MV-4-11 (cell line): ENCODE results near the gene PIK3AP1.
A peak's percentile ranks its signal among the peaks of the same experiment; 100 is the strongest.

Experiments
- DNase-seq: peaks from one replicate; lab custom pipeline; 2025; lab: John Stamatoyannopoulos, UW

The PIK3AP1 gene

DNA sequence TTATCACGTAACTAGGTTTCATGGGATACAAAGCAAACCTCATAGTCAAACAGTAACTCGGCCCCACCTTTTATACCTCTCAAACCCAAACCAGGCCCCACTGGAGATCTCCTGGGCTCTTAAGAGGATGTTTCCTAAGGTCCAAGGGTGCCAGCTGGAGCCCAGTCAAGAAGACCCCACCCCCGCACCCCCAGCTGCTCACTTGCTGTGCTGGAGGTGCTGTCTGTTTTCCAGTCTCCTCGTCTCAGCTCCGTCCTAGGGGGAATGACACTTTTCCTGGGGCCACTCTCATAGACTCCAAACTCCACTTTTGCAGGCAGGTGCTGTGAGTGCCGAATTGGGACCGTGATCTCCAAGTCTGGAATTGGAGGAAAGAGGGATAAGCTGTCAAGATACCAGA lies 110.8 kb downstream of the PIK3AP1 start:
- DNase-seq = no peak

DNA sequence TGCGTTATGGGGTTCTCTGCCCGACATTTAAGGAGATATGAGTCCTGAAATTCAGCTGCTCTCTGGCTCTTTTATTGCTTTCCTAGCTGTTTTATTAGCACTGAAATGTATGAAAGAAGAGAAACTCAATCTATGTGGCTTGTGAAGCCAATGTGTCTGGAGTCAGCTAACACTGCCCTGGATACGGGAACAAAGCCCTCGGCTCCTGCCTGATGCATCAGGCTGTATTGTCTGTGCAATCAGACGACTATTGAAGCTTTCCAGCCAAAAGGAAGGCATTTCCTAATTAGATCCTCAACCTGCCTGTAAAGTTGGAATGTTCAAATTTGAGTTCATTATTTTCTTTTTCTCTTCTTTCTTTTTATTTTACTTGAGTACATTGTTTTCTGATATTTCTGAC lies 111.5 kb downstream of the PIK3AP1 start:
- DNase-seq = no peak

DNA sequence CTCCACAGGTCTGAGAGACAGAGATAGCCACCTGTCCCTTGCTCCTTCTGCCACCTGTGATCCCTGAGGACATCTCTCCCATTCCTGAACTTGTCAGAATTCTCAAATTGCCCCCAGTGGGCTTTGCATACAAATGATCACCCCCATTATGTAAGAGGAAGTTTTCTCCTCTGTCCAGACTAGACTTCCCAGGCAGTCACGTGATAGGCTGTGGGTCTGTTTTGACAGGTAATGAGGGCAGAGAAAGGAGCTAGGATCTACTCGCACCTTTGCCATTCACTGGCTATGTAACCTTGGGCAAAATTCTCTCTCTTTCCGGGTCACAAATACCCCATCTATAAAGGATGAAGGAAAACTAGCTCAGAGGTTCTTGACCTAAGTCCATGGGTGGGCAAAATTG lies 112.1 kb downstream of the PIK3AP1 start:
- no peak for DNase-seq

DNA sequence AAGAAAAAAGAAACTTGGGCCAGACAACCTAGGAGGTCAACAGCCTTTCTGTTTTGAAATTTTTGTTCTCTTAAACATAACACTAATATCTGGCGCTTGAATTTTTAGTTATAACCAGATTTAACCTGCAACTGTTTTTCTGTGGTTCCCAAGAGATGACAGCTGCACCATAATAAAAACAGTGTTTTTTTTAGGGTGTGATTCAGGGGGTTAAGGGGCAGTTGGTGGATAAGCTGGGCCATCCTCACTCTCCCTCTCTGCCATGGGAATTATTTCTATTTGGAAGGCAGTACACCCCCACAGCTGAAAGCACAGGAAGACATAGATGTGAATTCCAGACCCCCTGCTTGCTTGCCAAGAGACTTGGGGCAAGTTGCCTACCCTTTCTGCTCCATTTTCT lies 113.4 kb downstream of the PIK3AP1 start:
- DNase-seq = no peak

DNA sequence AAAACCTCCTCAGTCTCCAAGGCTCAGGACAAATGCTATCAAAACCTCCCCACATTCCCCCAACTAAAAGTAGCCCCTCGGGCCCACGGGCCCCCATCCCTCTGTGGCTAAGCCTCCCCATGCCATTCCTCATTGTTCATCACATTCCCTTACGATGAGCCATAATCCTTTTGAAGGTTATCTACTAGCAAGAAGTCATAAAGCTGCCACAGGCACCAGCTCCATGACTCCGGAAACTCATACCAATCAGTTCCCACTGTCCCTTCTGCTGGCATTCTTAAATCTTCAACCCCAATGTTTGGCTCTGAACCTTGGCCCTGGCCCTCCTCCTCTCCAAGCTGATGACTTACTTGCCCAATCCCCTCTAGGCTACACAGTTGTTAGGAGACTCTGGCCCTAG lies 114.1 kb downstream of the PIK3AP1 start:
- no peak for DNase-seq

DNA sequence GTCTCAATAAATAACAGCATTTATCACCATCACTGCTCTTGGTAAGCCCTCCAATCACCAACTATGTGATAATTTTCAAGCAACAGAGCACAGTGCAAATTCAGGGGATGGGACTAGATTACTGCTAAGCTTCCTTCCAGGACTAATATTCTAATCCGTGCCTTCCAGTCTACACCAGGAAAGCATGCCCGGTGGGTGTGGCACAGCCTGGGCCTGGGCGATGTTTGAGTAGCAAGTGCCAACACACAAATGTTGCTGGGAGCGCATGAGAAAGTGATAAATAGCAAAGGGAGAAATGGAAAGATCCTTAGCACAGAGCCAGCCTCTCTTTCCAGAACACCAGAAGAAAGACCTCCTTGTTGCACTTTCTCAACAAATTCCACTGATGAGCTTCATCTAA lies 120.0 kb downstream of the PIK3AP1 start:
- no peak for DNase-seq

DNA sequence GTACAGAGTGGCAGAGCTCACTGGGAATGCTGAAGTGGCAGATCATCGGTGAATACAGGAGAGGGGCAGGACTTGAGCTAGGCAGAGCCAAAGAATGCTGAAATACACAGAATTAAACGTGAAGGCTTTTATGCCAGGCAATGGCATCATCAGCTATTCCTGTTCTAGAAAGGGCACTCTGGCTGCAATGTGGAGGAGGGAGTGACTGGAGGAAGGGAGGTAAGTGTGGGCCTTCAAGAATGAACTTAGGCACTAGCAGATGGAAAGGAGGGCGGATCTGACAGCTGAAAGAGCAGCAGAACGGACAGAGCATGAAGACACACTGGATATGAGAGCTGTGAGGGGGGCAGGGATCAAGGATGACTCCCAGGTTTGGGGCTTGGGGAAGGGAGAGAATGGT lies 121.5 kb downstream of the PIK3AP1 start:
- no peak for DNase-seq

DNA sequence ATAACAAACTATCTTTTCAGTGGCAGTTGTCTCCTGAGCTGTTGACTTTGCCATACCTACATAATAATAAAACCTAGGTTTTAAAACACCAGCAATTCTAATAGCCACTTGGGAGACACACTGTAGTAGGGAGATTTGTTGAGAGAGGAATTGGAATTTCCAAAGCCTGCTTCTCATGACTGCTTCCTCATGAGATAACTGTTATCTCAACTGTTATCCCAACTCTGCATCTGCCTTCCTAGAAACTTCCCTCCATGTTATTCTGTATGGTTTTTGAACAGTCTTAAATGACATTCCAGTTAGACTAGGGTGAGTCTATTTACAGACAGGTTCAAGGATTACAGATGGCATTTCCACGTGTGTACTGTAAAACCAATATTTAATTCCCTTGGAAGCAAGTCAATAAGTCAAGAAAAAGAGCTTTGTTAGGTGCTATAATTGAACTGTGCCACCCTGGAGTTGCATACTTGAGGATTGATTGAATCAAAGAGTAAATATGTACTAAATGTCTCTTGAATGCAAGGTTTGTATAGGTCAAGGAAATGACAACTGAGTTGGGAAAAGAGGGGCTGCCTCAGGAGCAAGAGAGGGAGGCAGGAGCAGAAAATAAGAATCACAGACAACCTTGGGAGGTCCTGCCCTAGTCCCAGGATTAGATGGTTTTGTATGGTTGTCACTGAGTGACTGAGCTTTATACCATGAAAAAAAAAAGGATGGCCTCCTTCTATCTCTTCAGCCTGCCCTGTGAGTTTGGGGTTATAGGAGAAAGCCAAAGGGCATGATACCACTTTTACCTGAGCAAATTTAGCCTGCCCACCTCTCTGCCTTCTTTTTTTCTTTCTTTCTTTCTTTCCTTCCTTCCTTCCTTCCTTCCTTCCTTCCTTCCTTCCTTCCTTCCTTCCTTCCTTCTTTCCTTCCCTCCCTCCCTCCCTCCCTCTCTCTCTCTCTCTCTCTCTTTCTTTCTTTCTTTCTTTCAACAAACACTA lies 123.6 kb downstream of the PIK3AP1 start:
- DNase-seq = no peak

DNA sequence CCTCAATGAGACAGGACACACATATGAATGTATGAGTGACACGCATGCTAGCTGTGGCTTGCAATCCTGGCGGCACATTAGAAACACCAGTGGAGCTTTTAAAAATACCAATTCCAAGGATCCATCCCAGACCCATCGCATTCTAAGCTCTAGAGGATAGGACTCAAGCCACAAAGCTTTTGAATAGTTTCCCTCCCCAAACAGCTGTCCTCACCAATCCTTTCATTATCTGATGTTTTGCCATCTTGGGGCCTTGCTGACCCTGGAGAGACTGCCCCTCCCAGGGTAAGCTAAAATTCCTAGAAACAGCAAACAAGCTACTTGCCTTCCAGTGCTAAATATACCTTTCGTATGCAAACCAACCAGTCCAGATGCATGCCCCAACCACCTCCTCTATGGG lies 124.6 kb downstream of the PIK3AP1 start:
- no peak for DNase-seq

DNA sequence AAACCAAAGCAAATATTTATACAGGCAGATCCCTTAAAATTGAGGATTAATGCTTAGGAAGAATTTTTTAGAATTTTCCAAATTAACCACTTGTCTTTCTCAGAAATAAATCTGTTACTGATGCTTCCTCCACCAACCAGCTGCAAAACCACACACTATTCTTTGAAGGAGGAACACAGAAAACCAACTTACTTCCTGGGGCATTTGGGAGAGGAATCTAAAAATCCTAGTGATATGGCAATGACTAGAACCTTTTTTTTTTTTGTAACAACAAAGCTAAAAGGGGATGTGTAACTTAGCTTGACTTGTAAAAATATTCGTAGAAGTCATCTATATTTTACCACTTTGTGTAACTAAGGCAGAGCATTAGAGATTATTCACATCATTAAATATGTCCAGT lies 128.4 kb downstream of the PIK3AP1 start:
- peak; percentile 84 for DNase-seq

DNA sequence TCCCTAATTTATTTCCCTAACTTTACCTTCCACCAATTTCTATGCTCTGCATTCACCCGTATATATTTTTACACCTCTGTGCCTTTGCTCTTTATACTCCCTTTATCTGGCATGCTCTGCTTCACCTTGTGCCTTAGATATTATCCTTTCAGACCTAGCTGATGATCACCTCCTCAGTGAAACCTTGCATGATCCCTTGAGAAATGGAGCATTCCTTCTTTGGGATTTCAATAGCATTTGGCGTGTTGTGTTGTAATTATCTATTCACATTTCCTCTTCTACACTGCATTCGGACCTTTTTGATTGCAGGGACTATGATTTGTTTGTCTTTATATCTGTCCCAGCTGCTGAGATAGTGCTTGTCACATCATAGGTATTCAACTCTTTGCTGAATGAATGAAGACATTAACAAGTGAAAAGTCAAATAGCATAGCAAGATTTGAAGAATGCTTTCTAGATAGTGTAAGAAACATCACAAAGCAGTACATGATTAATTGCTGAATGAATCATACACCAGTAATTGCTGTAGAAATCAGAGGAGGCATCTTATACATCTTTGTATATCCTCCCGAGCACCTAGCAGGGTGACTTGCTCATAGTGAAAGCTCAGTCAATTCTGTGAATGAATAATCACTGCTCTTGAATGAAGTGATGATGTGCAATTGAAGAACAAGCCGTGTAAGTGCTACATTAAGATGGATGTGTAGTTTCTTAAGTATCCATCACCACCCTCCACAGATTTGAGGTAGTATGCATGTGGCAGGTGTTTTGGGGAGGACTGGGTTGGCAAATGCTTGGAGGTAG lies 131.5 kb downstream of the PIK3AP1 start:
- DNase-seq = no peak

DNA sequence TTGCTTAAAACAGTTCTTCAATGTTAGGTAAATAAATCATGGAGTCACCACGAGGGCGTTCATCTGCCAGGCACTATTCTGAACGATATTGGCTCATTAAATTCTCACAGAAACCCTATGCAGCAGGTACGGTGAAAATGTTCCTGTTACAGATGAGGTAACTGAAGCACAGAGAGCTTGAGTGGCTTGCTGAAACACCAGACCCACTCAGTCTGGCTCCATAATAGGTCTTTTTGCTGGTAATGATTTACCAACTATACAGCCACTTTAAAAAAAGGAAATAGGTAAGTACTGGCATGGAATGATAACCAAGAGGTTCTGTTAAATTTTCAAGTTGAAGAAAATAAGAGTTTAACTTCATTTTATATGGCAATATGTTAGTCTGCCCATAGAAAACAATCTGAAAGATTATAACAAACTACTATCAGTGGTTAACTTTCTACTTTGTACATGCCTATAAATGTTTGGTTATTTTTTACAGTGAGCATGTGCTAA lies 132.2 kb downstream of the PIK3AP1 start:
- DNase-seq = no peak

DNA sequence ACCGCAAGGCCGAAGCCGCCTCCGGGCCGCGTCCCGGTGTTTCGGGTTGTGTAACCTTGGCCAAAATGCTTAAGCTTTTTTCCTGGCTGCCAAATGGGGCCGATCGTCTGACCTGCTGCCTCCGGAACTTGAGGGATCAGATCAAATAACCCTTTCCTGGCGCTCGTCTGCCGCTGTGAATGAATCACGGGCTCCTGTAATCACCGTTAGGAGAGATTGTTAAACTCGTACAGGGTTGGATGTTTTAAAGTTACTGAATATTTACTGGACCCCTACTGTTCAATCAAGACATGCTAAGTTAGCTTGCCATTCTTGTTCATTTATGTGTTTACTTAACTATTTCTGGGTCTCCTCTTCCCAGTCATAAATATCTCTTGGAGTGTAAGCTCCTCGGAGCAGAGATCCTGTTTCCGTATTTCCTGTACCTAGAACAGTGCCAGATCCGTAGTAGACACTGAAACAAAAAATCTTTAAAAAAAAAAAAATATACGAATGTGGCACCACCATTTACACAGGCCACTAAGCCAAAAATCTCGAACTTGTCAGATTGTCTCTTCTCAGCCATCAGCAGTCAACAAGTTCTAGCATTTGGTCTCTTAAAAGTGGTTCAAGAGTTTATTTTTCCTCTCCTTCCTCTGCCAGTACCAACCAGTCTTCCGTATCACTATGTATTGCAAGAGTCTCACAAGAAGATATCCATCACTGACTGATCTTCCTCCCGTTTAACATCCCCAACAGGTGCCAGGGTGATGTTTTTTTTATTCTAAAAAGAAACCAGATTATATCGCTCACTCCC lies 132.9 kb downstream of the PIK3AP1 start:
- peak; percentile 55 for DNase-seq

DNA sequence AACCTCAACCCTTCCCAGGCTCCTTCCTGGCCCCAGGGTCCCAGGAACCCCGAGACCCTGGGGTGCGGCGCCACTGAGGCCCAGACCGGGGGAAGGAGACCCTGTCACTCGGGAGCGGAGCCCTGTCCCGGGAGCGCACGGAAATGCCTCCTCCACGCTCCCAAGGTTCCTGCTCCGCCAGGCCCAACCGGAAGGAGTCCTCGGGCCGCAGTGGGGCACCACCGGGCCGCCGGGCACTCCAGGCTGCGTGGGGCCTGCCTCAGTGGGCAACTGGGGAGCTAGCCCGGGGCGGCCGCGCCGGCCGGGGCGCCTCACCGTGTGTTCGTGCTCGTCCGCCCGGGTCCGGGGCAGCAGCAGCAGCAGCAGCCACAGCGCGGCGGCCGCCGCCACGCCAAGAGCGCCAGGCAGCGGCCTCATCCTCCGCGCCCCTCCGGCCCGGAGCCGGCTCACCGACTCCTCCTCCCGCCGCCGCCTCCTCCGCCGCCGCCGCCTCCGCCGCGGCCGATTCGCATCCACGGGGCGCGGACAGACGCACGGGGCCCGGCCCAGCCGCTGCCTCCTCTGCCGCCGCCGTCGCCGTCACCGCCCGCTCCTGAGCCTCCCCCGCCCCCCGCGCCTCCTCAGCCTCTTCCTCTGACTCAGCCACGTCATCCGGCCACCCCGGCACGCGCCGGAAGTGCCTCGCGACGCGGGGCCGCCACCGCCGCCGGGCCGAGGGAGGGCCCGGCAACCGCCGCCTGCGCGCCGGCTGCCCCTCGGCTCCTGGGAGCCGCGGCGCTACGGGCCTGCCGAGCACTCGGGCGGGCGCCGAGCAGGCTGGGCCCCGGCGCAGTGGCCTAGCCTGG lies 133.7 kb downstream of the PIK3AP1 start, which contains the start of gene TM9SF3:
Gene TM9SF3, minus strand, starts transcription at position 594 of the 845 bp plus-strand sequence. Its CDS starts 177 bp downstream, at position 417.
- peak; percentile 61 for DNase-seq

DNA sequence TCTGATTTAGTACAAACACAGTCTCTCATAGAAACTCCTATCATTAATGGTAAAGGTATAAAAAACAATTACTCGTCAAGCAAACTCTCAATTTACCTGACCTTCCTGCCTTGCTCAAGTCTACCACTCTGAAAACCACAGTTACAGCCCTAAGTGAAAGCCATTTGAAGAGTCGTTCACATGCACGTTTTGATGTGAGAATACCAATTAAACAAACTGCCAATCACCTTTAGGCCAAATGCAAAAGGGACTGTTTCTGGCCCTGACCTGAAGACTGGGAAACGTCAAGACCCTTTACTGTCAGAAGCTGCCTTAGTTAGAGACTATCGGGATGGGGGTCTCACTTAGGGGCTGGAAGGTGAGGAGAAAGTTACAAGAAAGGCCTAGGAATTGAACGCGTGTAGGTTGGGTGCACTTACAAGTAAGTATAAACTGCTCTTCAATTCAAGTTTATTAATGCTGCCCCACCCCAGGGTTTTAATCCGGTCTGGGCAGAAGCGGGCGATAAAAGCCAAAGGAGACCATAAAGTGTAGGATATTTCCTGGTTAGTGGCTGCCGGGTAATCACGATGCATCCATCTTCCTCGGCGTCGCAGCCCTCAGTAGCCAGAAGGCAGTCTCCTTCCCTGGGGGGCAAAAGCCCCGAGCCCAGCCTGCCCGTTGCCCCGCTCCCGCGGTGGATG lies 134.4 kb downstream of the PIK3AP1 start:
- DNase-seq = no peak

DNA sequence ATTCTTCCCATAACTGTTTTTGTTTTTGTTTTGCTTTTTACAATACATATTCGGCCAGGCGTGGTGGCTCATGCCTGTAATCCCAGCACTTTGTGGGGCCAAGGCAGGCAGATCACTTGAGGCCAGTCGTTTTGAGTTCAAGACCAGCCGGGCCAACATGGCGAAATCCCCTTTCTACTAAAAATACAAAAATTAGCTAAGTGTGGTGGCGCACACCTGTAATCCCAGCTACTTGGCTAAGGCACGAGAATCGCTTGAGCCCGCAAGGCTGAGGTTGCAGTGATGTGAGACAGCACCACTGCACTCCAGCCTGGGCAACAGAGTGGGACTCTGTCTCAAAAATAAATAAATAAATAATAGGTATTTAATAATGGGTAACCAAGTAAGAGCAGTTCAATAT lies 135.8 kb downstream of the PIK3AP1 start:
- no peak for DNase-seq

DNA sequence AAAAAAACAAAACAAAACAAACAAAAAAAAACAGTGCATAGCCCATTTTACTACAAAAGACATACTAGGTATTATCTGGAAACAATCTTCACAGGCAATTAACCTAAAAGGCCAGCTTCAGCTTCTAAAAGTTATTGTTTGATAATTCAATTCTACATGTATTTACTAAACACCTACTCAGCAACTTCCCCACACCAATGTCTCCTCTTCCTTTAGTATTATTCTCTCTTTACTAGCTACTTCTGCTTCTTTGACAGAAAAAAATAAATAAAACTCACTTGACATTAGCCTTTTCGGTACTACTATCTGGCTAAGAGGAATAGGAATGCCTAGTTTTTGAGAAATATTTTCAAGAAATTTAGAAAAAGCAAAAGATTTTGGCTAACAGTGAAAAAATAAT lies 136.3 kb downstream of the PIK3AP1 start:
- peak; percentile 7 for DNase-seq

DNA sequence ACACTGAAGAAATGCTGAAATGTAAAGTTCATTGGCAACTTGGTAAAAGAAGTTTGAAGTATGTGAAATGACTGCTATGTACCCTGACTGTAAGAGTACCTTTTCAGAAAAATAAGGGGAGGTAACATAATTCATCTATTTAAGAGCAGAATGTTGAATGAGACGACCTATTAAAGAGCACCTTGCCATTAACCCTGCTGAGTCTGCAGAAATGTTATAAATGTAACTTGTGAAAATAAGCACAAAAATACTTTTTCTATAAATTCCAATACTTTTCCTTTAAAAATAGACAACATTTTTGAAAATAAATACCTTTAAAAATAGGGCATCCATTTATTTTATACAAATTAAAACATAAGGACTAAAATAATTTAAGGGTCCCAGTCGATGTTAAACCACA lies 141.2 kb downstream of the PIK3AP1 start:
- no peak for DNase-seq

DNA sequence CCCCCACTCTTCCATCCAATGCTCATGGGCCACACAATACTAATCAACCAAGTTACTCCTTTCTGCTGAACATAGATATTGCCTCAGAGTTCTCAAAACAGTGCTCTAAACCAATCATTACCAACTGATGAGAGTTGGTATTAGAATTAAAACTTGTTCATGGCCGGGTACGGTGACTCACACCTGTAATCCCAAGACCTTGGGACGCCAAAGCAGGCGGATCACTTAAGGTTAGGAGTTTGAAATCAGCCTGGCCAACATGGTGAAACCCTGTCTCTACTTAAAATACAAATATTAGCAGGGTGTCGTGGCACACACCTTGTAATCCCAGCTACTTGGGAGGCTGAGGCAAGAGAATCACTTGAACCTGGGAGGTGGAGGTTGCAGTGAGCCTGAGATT lies 141.7 kb downstream of the PIK3AP1 start:
- no peak for DNase-seq

DNA sequence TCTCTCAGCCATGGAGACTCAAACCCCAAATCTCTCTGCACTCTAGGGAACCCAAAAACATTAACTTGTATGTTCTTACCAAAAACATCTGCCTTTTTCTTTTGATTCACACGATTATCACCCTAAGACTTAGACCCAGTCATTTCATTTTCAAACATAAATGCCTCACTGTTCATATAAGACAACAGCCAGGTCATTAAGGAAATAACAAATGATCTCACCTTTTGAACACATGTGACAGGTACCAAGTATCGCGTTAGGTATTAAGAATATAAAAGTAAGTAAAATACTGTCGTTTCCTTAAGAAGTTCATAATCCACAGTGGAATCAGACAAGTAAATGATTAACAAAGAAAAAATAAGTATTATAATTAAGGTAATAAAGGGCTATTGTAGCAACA lies 142.3 kb downstream of the PIK3AP1 start:
- DNase-seq = no peak
